Mononuclear cell (primary cell): ENCODE results near the gene POC1A. TPM values are rescaled to one million over a fixed set of nuclear protein-coding genes. Genes with fewer than 3 reads are reported as not detected.
"Not testable (repeated sequence)": the region's sequence is repeated elsewhere in the genome, so short reads cannot be mapped to it uniquely, and the experiment has no call there.

Experiments
- H3K27me3 ChIP-seq: 2 replicates; pipeline ENCODE4 v1.6.0; 2011; ENCODE audit warnings: low read length, control low read depth; ENCODE audit not compliant: insufficient read depth
- H3K4me1 ChIP-seq: 2 replicates; pipeline ENCODE4 v1.5.1; 2011; ENCODE audit warnings: mild to moderate bottlenecking, low read length, control low read depth; ENCODE audit not compliant: insufficient read depth
- H3K4me3 ChIP-seq: 2 replicates; pipeline ENCODE4 v1.5.1; 2011; ENCODE audit warnings: mild to moderate bottlenecking, low read length, moderate library complexity
- H3K9me3 ChIP-seq: 2 replicates; pipeline ENCODE4 v1.5.1; 2011; ENCODE audit warnings: low read depth, mild to moderate bottlenecking, control low read depth, low read length
- total RNA-seq: library from RNA; depleted of rRNA; stranded (reverse); fragments of >200 nt; gene quantifications from one replicate; pipeline ENCODE4 v1.2.3, GENCODE V29; 2012

POC1A gene
- total RNA-seq, 1 donor: 0.21 TPM

- H3K27me3 ChIP-seq: no peaks in the 10 kb centered on the region
- H3K9me3 ChIP-seq: no peaks in the 10 kb centered on the region
- peaks cover 50% of the 10 kb centered on the region for H3K4me1 ChIP-seq
- no peak overlapping the region for H3K4me3 ChIP-seq
Observed at GRCh38 chr3:52190294-52191074, 36.3 kb upstream of the POC1A start.

GRCh38 chr3:52188556-52188955 is 34.3 kb upstream of the POC1A start:
- H3K4me1 ChIP-seq: peaks cover 47% of the 10 kb centered on the region
- H3K9me3 ChIP-seq: no peaks in the 10 kb centered on the region
- H3K27me3 ChIP-seq: no peaks in the 10 kb centered on the region
- no peak overlapping the region for H3K4me3 ChIP-seq

GRCh38 chr3:52186729-52187128 is 32.5 kb upstream of the POC1A start:
- no peak overlapping the region for H3K4me3 ChIP-seq
- no peaks in the 10 kb centered on the region for H3K27me3 ChIP-seq
- peaks cover 47% of the 10 kb centered on the region for H3K4me1 ChIP-seq
- no peaks in the 10 kb centered on the region for H3K9me3 ChIP-seq

GRCh38 chr3:52185837-52186236 is 31.6 kb upstream of the POC1A start:
- Histone ChIP-seq H3K9me3 (no peaks in the 10 kb centered on the region), H3K4me3 (no peak overlapping the region), H3K27me3 (no peaks in the 10 kb centered on the region), H3K4me1 (peaks cover 47% of the 10 kb centered on the region)

GRCh38 chr3:52185311-52185710 is 31.1 kb upstream of the POC1A start:
- no peaks in the 10 kb centered on the region for H3K27me3 ChIP-seq

GRCh38 chr3:52184690-52185089 is 30.5 kb upstream of the POC1A start:
- Histone ChIP-seq H3K4me3 (no peak overlapping the region), H3K9me3 (no peaks in the 10 kb centered on the region), H3K4me1 (peaks cover 36% of the 10 kb centered on the region), H3K27me3 (no peaks in the 10 kb centered on the region)

More at GRCh38 chr3:52185311-52185710, 31.1 kb upstream of the POC1A start:
- Histone ChIP-seq H3K4me3 (no peak overlapping the region), H3K4me1 (peaks cover 42% of the 10 kb centered on the region), H3K9me3 (no peaks in the 10 kb centered on the region)

GRCh38 chr3:52183786-52184445 is 29.7 kb upstream of the POC1A start:
- Histone ChIP-seq H3K4me3 (no peak overlapping the region), H3K27me3 (no peaks in the 10 kb centered on the region), H3K9me3 (no peaks in the 10 kb centered on the region), H3K4me1 (peaks cover 28% of the 10 kb centered on the region)

GRCh38 chr3:52182691-52183090 is 28.5 kb upstream of the POC1A start:
- Histone ChIP-seq H3K4me3 (no peak overlapping the region), H3K4me1 (peaks cover 19% of the 10 kb centered on the region)

GRCh38 chr3:52182196-52182595 is 28.0 kb upstream of the POC1A start:
- Histone ChIP-seq H3K9me3 (no peaks in the 10 kb centered on the region), H3K4me1 (peaks cover 16% of the 10 kb centered on the region), H3K4me3 (no peak overlapping the region), H3K27me3 (no peaks in the 10 kb centered on the region)

More at GRCh38 chr3:52182691-52183090, 28.5 kb upstream of the POC1A start:
- Histone ChIP-seq H3K27me3 (no peaks in the 10 kb centered on the region), H3K9me3 (no peaks in the 10 kb centered on the region)

GRCh38 chr3:52181543-52181942 is 27.3 kb upstream of the POC1A start:
- Histone ChIP-seq H3K27me3 (no peaks in the 10 kb centered on the region), H3K4me3 (no peak overlapping the region), H3K9me3 (no peaks in the 10 kb centered on the region), H3K4me1 (peaks cover 10% of the 10 kb centered on the region)

- no peak overlapping the region for H3K4me3 ChIP-seq
- H3K27me3 ChIP-seq: no peaks in the 10 kb centered on the region
- no peaks in the 10 kb centered on the region for H3K9me3 ChIP-seq
- H3K4me1 ChIP-seq: peaks cover 7% of the 10 kb centered on the region
Observed at GRCh38 chr3:52178537-52178936, 24.3 kb upstream of the POC1A start.

- H3K4me1 ChIP-seq, H3K9me3 ChIP-seq, H3K27me3 ChIP-seq, H3K4me3 ChIP-seq: not testable (repeated sequence)
Observed at GRCh38 chr3:52178126-52178525, 23.9 kb upstream of the POC1A start.

GRCh38 chr3:52177701-52178042 is 23.4 kb upstream of the POC1A start:
- H3K27me3 ChIP-seq: no peaks in the 10 kb centered on the region
- no peak overlapping the region for H3K4me3 ChIP-seq
- H3K9me3 ChIP-seq: no peaks in the 10 kb centered on the region
- H3K4me1 ChIP-seq: peaks cover 7% of the 10 kb centered on the region

GRCh38 chr3:52176951-52177700 is 22.9 kb upstream of the POC1A start:
- Histone ChIP-seq H3K27me3 (no peaks in the 10 kb centered on the region), H3K9me3 (no peaks in the 10 kb centered on the region), H3K4me1 (peaks cover 7% of the 10 kb centered on the region), H3K4me3 (no peak overlapping the region)

- H3K9me3 ChIP-seq: no peaks in the 10 kb centered on the region
- H3K27me3 ChIP-seq: no peaks in the 10 kb centered on the region
- H3K4me1 ChIP-seq: peaks cover 7% of the 10 kb centered on the region
- no peak overlapping the region for H3K4me3 ChIP-seq
Observed at GRCh38 chr3:52176180-52176752, 22.0 kb upstream of the POC1A start.
